Prostate gland (tissue), 2 donors: ENCODE data around the gene SARDH. TPM values are rescaled to one million over a fixed set of nuclear protein-coding genes. Genes with fewer than 3 reads are reported as not detected.

Experiments used
- DNase-seq: peaks from one replicate; pipeline ENCODE4 v3.0.0-alpha.2; 2019; ENCODE audit warnings: low spot score
- H3K27ac ChIP-seq, 2 donors: fragments of 200-600 bp; sonication (generic); 2 replicates each; pipeline ENCODE4 v1.5.1; 2017 to 2019
- H3K27me3 ChIP-seq: fragments of 200-600 bp; sonication (generic); replicated peaks from 2 replicates; pipeline ENCODE4 v1.5.1; 2019; ENCODE audit not compliant: insufficient read depth
- H3K36me3 ChIP-seq, 2 donors: fragments of 200-600 bp; sonication (generic); 1 replicate in 1 of 2; 2 replicates in 1 of 2; pipeline versions ENCODE4 v1.5.1 to v1.8.1; 2017 to 2019
- H3K4me1 ChIP-seq: fragments of 200-600 bp; sonication (generic); replicated peaks from 2 replicates; pipeline ENCODE4 v1.5.1; 2019
- H3K4me3 ChIP-seq, 2 donors: fragments of 200-600 bp; sonication (generic); 2 replicates each; pipeline ENCODE4 v1.5.1; 2017 to 2019
- H3K9me3 ChIP-seq: fragments of 200-600 bp; sonication (generic); 2 replicates; pipeline ENCODE4 v1.5.1; 2017
- POLR2A ChIP-seq: fragments of 450-650 bp; IDR thresholded peaks from one replicate; pipeline ENCODE4 v1.6.1; 2016; ENCODE audit warnings: antibody characterized with exemption, mild to moderate bottlenecking
- POLR2AphosphoS5 ChIP-seq: sonication (generic); formaldehyde crosslinking; IDR thresholded peaks from one replicate; pipeline ENCODE4 v1.6.1; 2017; ENCODE audit warnings: antibody characterized with exemption
- WGBS: methylation state at CpG from one replicate; pipeline ENCODE4 v1.1.5; 2018; 5-methylcytosine and 5-hydroxymethylcytosine counted together
- intact Hi-C: fragments of 100-400 bp; cut with DNase I; formaldehyde crosslinking; loops from one replicate; pipeline ENCODE4 v1.14.2; 2022
- total RNA-seq, 2 donors: library from RNA; depleted of rRNA; stranded (reverse); fragments of >200 nt; gene quantifications; one replicate each; pipeline ENCODE4 v1.1.0, GENCODE V29; 2016
- TF ChIP-seq, protein P1 (sequence below), 4 experiments: fragments of 200-600 bp in 2 of 4; fragments of 450-650 bp in 2 of 4; sonication (generic) in 2 of 4; IDR thresholded peaks; 1 replicate in 3 of 4; 2 replicates in 1 of 4; pipeline ENCODE4 v1.5.1; 2016 to 2019; ENCODE audit warnings: antibody characterized with exemption in 4 of 4, mild to moderate bottlenecking in 2 of 4, moderate library complexity in 2 of 4

Gene SARDH
- total RNA-seq, 2 donors from 2014 or later = 6.7 to 7.2 TPM

DNA sequence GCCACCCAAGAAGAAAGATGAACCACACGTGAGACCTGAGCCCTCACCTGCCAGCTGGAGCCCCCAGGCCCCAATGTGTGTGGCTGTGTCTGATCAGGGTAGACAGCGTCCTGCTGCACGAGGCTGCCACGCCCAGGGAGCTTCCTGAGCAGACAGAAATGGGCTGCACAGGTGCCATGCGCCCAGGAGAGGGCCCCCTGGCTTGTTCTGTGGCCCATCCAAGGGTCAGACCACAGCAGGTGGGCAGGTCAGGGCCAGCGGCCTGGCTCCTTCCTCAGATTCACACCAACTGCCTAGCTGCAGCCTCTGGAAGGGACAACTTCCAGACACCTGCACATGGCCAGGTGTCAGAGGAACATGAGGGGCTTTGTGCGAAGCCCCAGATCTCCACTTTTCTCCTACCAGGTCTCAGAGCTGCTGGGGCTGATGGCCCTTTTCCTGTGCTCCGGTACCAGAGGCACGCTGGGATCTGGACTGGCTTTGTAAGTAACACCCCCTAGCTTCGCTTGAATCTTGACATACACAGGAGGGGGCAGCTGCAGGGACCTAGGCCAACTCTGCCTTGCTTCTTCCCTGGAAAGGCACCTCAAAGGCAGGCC, 10.8 kb downstream of the SARDH start:
- WGBS = 82% methylated on average over 10 of the region's 10 CpGs
- DNase-seq = no peak
- intact Hi-C loops = loop anchor here (2.0 kb wide), 1 partner anchor 195 kb away; no protein-coding TSS in a partner anchor

DNA sequence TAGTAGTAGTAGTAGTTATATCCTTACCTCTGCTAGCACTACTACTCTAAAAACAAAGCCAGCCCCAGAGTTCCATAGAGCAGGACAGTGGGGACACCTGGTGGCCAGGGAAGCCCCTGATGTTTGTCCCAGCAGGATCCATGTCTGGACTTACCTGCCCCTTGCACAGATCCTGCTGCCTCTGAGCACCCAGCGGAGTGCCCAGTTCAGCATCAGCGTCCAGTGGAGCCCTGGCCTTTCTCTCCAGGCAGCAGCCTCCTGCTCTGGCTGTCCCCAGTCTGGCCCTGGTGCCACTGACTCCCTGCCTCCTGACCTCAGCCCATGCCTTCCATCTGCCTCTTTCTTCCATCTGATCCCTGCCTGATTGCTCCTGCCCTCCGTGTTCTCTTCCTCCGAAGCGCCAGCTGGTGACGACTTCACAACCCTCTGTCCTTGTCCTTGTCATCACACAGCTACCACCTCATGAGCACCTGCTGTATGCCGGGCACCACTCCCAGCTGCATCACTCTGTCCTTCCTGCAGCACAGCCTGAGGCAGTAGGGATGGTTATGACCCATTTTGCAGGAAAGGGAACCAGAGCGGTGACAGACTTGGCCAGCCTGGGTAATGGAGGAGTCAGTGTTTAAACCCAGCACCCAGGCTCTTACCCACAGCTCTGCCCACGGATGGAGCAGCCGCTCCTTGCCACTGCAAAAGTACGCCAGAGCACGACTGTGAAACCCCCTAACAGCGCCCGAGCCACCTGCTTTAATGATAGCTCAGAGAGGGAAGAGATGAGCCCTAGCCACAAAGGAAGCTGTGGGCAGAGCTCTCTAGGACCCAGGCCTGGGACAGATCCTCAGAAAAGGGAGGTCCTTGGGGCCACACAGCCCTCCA, 11.5 kb downstream of the SARDH start:
- intact Hi-C loops = loop anchor here (2.0 kb wide), 1 partner anchor 194 kb away; no protein-coding TSS in a partner anchor
- DNase-seq = peak; percentile 51
- H3K9me3 ChIP-seq = no peaks in the 10 kb centered on the region
- no peak for TF ChIP-seq POLR2AphosphoS5
- TF ChIP-seq, protein P1, sequence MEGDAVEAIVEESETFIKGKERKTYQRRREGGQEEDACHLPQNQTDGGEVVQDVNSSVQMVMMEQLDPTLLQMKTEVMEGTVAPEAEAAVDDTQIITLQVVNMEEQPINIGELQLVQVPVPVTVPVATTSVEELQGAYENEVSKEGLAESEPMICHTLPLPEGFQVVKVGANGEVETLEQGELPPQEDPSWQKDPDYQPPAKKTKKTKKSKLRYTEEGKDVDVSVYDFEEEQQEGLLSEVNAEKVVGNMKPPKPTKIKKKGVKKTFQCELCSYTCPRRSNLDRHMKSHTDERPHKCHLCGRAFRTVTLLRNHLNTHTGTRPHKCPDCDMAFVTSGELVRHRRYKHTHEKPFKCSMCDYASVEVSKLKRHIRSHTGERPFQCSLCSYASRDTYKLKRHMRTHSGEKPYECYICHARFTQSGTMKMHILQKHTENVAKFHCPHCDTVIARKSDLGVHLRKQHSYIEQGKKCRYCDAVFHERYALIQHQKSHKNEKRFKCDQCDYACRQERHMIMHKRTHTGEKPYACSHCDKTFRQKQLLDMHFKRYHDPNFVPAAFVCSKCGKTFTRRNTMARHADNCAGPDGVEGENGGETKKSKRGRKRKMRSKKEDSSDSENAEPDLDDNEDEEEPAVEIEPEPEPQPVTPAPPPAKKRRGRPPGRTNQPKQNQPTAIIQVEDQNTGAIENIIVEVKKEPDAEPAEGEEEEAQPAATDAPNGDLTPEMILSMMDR (IDR thresholded peaks at IDR 0.05) = peak in 3 of 4 experiments; percentile 28 to 69 (median 58)
- H3K27ac ChIP-seq = no peak overlapping the region
- H3K27me3 ChIP-seq = no peaks in the 10 kb centered on the region
- WGBS = 75% methylated on average over 14 of the region's 14 CpGs
- H3K36me3 ChIP-seq = no peaks in the 10 kb centered on the region
- H3K4me1 ChIP-seq = no peaks in the 10 kb centered on the region
- no peak overlapping the region for H3K4me3 ChIP-seq

More for the DNA sequence above, 10.8 kb downstream of the SARDH start:
- no peaks in the 10 kb centered on the region for H3K9me3 ChIP-seq
- H3K27me3 ChIP-seq = no peaks in the 10 kb centered on the region
- H3K36me3 ChIP-seq = no peaks in the 10 kb centered on the region
- no peak overlapping the region for H3K27ac ChIP-seq
- H3K4me3 ChIP-seq = no peak overlapping the region
- H3K4me1 ChIP-seq = no peaks in the 10 kb centered on the region
- TF ChIP-seq, protein P1 (IDR thresholded peaks at IDR 0.05) = no peak
- no peak for TF ChIP-seq POLR2AphosphoS5
- TF ChIP-seq POLR2A = no peak

DNA sequence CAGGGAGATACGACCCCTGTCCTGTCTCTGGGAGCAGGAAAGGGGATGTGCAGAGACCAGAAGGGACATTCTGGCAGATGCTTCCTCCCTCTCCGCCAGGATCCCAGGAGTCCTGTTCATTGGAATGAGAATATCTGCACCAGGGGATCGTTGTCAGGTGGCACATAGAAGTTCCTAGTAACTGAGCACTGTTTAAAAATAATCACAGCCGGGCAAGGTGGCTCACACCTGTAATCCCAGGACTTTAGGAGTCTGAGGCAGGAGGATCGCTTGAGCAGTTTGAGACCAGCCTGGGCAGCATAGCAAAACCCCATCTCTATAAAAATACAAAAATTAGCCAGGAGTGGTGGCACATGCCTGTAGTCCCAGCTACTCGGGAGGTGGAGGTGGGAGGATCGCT, 12.3 kb downstream of the SARDH start:
- H3K4me1 ChIP-seq = no peaks in the 10 kb centered on the region
- H3K9me3 ChIP-seq = no peaks in the 10 kb centered on the region
- 85% methylated on average over 7 of the region's 7 CpGs for WGBS
- H3K27ac ChIP-seq = no peak overlapping the region
- no peaks in the 10 kb centered on the region for H3K27me3 ChIP-seq
- TF ChIP-seq POLR2AphosphoS5 = no peak
- TF ChIP-seq POLR2A = no peak
- TF ChIP-seq, protein P1 (IDR thresholded peaks at IDR 0.05) = no peak
- intact Hi-C loops = loop anchor here (2.0 kb wide), 1 partner anchor 193 kb away; no protein-coding TSS in a partner anchor
- no peak overlapping the region for H3K4me3 ChIP-seq
- no peaks in the 10 kb centered on the region for H3K36me3 ChIP-seq
- no peak for DNase-seq

DNA sequence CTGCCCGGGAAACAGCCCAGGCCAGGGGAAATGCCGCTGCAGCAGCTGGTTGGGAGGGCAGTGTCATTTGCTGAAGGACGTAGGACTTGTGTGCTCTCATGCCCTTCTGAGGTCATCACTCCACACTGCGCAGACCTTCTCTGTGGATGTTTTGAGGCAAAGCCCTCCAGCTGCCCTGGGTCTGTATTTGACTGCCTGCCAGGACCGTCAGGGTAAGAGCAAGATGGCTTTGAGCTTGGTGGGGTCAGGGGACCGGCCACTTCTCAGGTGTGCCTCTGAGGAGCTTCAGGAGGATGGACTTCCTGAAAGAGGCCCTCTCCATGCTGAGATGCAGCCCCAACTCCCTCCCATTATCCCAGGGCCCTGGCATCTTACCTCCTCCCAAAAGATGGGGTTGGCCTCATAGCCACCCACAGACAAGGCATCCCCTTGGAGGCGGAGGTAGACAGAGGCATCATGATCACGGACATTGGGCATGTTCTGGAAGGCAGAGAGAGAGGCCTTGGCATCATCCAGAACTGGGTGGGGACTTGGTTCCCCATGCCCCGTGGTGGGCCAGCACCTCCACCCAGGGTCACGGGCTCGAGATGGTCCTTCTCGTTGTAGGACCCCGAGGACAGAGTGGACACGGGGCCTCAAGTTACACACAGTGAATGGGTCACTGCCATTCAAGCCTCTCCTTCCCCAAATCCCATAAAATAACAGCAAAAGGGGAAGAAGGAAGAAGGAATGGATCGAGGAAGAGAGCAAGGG, 19.4 kb downstream of the SARDH start:
- intact Hi-C loops = no loop called here
- no peak for DNase-seq

More for the DNA sequence above, 19.4 kb downstream of the SARDH start:
- Histone ChIP-seq H3K36me3 (no peaks in the 10 kb centered on the region), H3K27ac (no peak overlapping the region), H3K4me1 (no peaks in the 10 kb centered on the region), H3K4me3 (no peak overlapping the region), H3K9me3 (no peaks in the 10 kb centered on the region), H3K27me3 (no peaks in the 10 kb centered on the region)
- TF ChIP-seq POLR2AphosphoS5 = no peak
- no peak for TF ChIP-seq POLR2A
- TF ChIP-seq, protein P1 (IDR thresholded peaks at IDR 0.05) = no peak
- WGBS = 93% methylated on average over 15 of the region's 15 CpGs
